ENCODE data around the gene NOL12.

DNA sequence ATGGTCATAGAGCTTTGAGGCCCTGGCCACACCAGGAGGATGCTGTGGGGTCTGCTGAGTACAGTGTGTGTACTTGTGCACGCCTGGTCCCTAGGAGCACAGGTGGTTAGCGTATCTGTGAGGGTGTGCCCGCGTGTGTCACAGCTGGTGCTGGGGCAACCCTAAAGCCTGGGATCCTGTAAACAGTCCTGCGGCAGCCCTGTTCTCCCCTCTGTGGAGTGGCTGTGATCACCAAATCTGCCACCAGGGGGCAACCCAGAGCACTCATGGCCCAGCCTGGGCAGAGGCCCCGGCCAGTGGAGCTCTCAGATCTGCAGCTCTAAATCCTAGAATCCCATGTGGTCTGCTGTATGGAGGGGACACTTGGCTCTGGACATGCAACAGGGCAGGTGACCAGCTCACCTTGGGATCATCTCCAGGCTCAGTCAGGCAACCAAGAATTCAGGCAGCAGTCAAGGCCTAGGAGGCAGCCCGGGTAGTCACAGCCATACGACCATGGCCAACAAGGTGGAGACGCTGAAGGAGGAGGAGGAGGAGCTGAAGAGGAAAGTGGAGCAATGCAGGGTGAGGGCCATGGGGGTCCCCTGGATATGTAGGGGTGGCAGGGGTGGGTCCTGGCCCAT lies 42.8 kb upstream of the NOL12 start:
- no peak for TF ChIP-seq POLR2AphosphoS5 (IDR thresholded peaks at IDR 0.05; ENCODE audit: borderline replicate concordance, low read depth, low read length)
- no peak for TF ChIP-seq EZH2 (IDR thresholded peaks at IDR 0.05)
